ENCODE results near the gene GRIK5.
A peak's percentile ranks its signal among the peaks of the same experiment; 100 is the strongest.
"Not testable (repeated sequence)": the region's sequence is repeated elsewhere in the genome, so short reads cannot be mapped to it uniquely, and the experiment has no call there.

The GRIK5 gene

DNA sequence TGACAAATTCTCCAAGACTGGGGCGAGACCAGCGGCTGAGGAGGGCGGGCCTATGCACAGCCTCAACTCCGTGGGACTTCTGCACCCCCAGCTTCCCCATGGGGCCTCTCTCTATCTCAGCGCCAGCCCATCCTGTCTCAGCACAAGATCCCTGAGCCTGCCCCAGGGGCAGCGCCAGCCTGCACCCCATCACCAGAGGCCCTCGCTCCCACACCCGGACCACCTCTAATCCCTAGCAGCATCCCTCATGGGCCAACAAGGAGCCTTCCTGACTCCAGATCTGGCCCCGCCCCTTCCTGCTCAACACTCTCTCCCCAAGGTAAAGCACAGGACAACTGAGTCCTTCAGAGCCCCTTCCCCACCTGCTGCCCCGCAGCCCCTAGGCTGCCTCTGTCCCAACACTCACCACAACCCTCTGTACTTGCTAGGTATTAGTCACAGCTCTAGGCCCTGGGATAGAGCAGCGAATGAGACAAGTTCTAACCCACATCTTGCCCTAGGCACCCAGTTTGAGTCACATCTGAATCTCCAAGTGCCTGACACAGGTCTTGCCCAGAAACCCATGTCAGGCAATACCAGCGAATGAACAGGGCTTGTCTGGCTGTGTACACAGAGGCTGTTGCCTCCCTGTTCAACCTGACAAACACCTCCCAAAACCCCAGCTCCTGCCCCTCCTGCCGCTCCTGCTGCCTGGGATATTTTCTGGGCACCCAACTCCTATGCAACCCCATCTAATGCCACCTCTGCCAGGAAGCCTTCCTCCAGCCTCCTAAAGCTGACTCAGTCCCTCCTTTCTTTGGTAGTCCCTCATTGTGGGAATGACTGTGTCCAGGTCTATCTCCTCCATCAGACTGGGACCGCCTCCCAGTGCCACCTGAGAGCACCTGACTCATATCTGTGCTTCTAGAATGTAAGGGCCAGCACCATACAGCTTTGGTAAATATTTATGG lies 18.6 kb downstream of the GRIK5 start:
- no peak for DNase-seq (ENCODE audit: low read depth)

- no peak for DNase-seq (ENCODE audit: low read depth)
Measured at GRCh38 chr19:42048992-42049391, 21.0 kb downstream of the GRIK5 start.

- no peak for DNase-seq (ENCODE audit: low read depth)
Measured at GRCh38 chr19:42045575-42045974, 24.4 kb downstream of the GRIK5 start.

GRCh38 chr19:42042455-42043170 lies 27.4 kb downstream of the GRIK5 start:
- no peak for DNase-seq (ENCODE audit: low read depth)

DNA sequence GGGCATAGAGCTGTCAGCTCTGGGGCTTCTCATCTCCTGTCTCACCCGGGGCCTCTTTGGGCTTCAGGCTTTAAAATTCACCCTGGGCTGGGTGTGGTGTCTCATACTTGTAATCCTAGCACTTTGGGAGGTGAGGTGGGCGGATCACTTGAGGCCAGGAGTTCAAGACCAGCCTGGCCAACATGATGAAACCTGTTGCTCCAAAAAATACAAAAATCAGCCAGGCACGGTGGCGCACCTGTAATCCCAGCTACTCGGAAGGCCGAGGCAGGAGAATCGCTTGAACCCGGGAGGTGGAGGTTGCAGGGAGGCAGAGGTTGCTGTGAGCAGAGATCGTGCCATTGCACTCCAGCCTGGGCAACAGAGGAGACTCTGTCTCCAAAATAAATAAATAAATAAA lies 29.5 kb downstream of the GRIK5 start:
- DNase-seq (ENCODE audit: low read depth) = not testable (repeated sequence)

- DNase-seq (ENCODE audit: low read depth) = no peak
Measured at GRCh38 chr19:42040031-42040430, 30.0 kb downstream of the GRIK5 start.

GRCh38 chr19:42038666-42039065 lies 31.3 kb downstream of the GRIK5 start:
- DNase-seq (ENCODE audit: low read depth) = no peak

DNA sequence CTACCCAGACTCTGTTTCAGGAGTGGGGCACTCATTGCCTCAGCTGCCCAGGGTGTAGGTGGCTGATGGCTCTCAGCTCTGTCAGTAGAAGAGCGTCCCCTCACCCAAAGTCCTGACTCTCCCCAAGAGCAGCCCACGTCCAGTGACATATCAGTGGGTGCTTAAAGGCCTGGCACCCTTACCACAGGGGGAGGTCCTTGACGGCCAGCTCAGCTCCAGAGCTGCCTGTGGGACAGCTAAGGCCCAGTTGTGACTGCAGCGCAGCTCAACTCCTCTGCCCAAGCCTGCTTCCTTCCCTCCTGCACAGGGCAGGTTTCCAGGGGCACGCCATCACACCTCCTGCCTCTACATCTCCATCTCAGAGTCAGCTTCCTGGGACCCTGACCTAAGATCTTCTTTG lies 32.4 kb downstream of the GRIK5 start:
- no peak for DNase-seq (ENCODE audit: low read depth)

DNA sequence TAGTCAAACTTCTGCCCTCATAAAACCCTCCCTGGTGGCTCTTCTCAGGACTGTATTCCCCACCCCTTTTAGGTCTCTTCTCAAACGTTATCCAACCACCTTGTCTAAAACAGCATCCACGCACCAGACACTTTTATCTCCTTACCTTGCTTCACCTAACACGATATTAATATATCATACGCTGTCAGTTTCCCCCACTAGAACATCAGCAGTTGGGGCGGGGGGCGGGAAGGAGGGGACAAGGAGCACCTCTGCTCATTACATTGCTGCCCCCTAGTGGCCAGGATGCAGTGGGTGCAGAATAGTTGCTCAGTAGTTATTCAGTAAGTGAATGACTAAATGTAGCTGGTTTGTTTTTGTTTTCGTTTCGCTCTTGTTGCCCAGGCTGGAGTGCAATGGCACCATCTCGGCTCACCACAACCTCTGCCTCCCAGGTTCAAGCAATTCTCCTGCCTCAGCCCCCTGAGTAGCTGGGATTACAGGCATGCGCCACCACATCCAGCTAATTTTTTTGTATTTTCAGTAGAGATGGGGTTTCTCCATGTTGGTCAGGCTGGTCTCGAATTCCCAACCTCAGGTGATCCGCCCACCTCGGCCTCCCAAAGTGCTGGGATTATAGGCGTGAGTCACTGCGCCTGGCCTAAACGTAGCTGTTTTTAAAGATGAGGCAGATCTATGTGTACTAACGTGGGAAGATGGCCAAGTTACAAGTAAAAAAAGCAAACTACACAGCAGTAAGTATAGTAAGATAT lies 35.2 kb downstream of the GRIK5 start:
- peak; percentile 42 for DNase-seq (ENCODE audit: low read depth)

DNA sequence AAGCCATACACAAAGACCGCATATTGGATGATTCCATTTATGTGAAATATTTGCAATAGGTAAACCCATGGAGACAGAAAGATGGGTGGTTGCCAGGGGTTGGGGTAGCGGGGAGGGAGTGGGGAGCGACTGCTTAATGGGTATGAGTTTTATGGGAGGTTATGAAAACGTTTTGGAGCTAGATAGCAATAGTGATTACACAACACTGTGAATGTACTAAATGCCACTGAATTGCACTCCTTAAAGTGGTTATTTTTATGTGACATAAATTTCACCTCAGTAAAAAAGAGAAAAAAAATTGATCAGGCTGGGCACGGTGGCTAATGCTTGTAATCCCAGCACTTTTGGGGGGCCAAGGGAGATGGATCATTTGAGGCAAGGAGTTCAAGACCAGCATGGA lies 36.6 kb downstream of the GRIK5 start:
- no peak for DNase-seq (ENCODE audit: low read depth)

- DNase-seq (ENCODE audit: low read depth) = no peak
Measured at GRCh38 chr19:42032431-42032830, 37.6 kb downstream of the GRIK5 start.

DNA sequence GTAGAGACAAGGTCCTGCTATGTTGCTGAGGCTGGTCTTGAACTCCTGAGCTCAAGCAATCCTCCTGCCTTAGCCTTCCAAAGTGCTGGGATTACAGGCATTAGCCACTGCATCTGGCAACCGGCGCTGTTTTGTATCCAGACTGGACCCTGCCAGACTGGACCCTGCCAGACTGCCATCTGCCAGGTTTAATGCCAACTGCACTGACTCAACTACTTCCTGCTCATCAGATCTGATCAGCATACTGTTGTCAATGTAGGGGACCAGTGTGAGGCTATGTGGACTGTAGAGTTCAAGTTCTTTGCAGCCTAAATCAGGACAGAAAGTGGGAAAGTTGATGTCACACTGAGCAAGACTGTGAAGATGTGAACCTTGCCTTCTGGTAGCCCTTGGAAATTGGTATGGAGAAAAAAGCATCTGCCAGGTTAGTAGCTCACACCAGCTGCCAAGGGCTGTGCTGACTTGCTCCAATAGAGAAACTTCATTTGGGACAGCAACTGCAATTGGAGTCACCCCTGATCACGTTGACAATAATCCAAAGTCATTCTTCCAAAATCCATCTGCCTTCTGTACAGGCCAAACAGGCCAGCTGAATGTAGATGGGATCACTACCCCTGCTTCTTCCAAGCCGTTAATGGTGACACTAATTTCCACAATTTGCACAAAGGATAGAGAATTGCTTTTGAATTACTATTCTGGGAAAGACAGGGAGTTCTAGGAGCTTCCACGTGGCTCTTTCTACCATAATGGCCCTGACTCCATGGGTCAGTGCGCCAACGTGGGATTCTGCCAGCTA lies 39.2 kb downstream of the GRIK5 start:
- DNase-seq (ENCODE audit: low read depth) = no peak

DNA sequence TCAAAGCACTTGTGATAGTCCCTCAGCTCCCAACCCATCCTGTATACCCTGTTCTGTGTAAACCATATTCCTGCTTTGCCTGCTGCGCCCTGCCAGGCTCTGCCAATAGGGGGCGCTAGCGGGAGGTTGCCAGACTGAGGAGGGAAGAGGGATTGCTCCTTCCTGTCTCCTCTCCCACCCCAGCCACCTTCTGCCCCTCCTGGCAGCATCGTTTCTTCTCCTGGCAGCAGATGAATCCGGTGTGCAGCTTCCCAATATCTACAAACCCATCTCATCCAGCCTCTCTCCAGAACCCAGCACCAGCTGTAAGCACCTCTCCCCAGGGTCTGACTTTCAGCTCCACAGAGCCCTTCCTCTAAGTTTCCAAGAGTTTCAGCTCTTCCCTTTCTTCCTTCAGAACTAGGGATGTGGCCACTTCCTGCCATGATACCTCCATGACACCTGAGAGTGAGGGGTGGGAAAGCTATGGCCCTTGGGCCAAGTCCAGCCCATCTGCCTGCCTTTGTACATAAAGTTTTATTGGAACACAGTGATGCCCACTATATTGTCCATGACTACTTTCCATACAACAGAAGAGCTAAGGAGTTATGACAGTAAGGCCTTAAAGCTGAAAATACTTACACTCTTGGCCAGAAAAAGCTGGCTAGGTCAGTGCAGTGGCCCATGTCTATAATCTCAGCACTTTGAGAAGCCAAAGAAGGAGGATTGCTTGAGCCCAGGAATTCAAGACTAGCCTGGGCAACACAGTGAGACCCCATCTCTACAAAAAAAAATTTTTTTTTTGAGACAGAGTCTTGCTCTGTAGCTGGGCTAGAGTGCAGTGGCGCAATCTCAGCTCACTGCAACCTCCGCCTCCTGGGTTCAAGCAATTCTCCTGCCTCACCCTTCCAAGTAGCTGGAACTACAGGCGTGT lies 41.4 kb downstream of the GRIK5 start:
- no peak for DNase-seq (ENCODE audit: low read depth)

GRCh38 chr19:42024622-42025111 lies 45.3 kb downstream of the GRIK5 start:
- peak; percentile 42 for DNase-seq (ENCODE audit: low read depth)

GRCh38 chr19:42023943-42024260 lies 46.1 kb downstream of the GRIK5 start:
- no peak for DNase-seq (ENCODE audit: low read depth)

GRCh38 chr19:42023121-42023942 lies 46.7 kb downstream of the GRIK5 start:
- no peak for DNase-seq (ENCODE audit: low read depth)

GRCh38 chr19:42022616-42023015 lies 47.4 kb downstream of the GRIK5 start:
- no peak for DNase-seq (ENCODE audit: low read depth)

DNA sequence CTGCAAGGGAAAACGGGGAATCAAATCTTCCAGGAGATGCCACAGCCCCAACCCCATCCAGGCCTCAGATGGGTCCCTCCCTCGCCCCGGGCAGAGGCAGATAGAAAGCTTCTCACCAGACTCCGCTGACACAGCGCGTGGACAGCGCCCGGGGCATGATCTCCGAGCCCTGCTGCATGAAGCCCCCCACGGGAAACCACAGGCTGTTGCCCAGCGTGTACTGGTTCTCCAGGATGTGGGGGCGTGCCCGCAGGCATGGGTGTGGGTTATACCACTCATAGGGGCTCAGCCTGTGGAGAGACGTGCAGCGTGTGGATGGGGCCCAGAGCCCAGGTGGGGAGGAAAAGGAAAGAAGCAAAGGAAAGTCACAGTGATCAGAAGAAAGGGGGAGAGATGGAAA lies 48.8 kb downstream of the GRIK5 start:
- no peak for DNase-seq (ENCODE audit: low read depth)

GRCh38 chr19:42018503-42019193 lies 51.4 kb downstream of the GRIK5 start:
- DNase-seq (ENCODE audit: low read depth) = no peak
